ENCODE results near the gene VWF.

DNA sequence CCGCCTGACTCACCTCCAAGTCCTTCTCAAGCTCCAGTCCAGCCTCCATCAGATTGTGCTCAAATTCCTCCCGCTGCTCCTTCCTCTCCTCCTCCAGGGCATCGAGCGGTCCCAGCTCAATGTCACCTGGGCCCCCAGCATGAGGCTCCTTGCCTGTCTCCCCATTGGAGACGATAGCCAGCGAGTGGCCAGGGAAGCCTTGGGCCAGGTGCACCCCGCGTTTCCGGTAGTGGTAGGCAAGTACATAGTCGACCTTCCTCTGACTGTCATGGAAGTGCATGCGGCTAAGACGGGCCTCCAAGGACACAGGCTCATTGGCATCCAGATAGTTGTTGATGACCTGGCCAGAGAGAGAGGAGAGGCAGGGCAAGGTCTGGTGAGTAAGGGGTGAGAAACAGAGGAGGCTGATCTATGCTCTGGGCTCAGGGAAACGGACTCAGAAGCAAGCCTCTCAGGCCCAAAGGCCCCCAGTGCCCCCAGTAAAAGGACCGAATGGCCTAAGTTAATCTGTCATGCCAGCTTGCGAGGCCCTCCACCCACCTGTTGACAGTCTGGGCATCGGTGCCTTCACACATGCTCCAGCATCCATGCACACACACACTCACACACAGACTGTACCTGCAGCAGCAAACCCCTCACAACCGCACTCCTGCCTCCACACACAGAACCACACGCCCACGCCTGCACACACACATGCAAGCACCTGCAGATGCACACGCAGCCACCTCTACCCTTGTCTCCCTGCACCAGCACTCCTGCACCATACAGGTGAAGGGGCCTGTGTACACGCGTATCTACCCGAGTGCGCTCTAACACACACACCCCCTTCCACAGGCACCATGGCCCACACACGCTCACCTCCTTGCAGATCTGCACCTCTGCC, 203.2 kb downstream of the VWF start:
- TF ChIP-seq CTCF (IDR thresholded peaks at IDR 0.05) (no peak), POLR2A (IDR thresholded peaks at IDR 0.05) (no peak), POLR2AphosphoS5 (IDR thresholded peaks at IDR 0.05) (no peak), EP300 (IDR thresholded peaks at IDR 0.05) (no peak)

All from gastroesophageal sphincter (tissue), 3 donors.